Erythroblast (primary cell): ENCODE data around the gene ASB15.

ENCODE experiments used
- GATA1 ChIP-seq: IDR thresholded peaks from 2 replicates; pipeline ENCODE4 v1.6.1; 2011; ENCODE audit warnings: low read depth, mild to moderate bottlenecking, control low read depth, low read length, moderate library complexity
- POLR2A ChIP-seq: IDR thresholded peaks from 2 replicates; pipeline ENCODE4 v1.6.1; 2011; ENCODE audit warnings: mild to moderate bottlenecking, low read length

DNA sequence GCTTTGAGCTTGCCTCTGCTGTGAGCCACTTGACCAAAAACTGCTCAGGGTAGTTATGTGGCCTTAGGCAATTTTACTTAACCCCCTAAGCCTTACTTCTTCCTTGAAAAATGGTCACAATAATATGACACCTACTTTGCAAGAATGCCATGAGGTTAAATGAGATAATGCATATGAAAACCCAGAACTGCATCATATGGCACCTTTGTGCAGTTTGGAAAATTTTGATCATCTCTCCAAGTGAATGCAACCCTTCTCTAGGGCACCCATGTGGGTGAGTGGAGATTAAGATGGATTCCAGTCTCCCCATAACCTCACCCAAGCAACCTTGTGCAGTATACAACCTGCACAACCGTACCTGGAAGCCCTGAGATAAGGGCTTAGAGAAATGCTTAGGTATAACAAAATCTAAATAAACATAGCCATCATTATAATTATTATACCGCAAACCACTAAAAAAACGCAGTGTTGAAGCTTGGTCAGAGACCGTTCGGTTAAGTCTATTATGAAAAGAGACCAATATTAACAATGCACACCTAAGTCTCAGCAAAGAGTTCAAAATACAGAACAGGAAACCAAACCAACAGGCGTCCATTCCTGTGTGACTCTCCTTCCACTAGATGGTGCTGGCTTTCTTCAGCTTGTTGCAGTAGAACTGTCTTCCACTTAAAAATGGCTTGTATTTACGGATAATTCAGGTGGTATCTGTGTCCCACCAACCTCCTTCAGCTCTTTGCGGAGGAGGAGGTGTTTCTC, 21.0 kb upstream of the ASB15 start:
- TF ChIP-seq POLR2A: no peak
- no peak for TF ChIP-seq GATA1
